GM12874 (cell line): ENCODE data around the gene MRPL18.

Experiments
- CTCF ChIP-seq: IDR thresholded peaks from 2 replicates; pipeline ENCODE4 v1.5.1; 2011; ENCODE audit warnings: low read depth, mild to moderate bottlenecking, control low read depth, low read length, moderate library complexity; ENCODE audit not compliant: insufficient read depth

Gene MRPL18

GRCh38 chr6:159754959-159755914 lies 35.0 kb upstream of the MRPL18 start:
- TF ChIP-seq CTCF: no peak

- TF ChIP-seq CTCF: no peak
Measured at GRCh38 chr6:159756508-159756907, 33.8 kb upstream of the MRPL18 start.

GRCh38 chr6:159758031-159759001 lies 32.0 kb upstream of the MRPL18 start:
- TF ChIP-seq CTCF: 0 out of 2 replicates have a peak, but pooled peaks have one; percentile 7

GRCh38 chr6:159759645-159760044 lies 30.6 kb upstream of the MRPL18 start:
- no peak for TF ChIP-seq CTCF

GRCh38 chr6:159760602-159761057 lies 29.6 kb upstream of the MRPL18 start:
- TF ChIP-seq CTCF: no peak

- no peak for TF ChIP-seq CTCF
Measured at GRCh38 chr6:159761129-159761872, 29.0 kb upstream of the MRPL18 start.
